DND-41 (cell line): Measurements from ENCODE around the gene GMFB.

ENCODE experiments used
- ATAC-seq: fragments of 200-7000 bp; cut with Tn5 transposase; 3 replicates; pipeline ENCODE4 v1.9.1; 2021; ENCODE audit warnings: low read depth; ENCODE audit not compliant: insufficient read depth
- DNase-seq: peaks from one replicate; pipeline ENCODE4 v3.0.0-alpha.2; 2020
- H2AFZ ChIP-seq: 2 replicates; pipeline ENCODE4 v1.6.0; 2012; ENCODE audit warnings: low read depth, low read length
- H3K27ac ChIP-seq: 2 replicates; pipeline ENCODE4 v1.5.1; 2012; ENCODE audit warnings: low read length, inconsistent platforms
- H3K27me3 ChIP-seq: fragments of 200-600 bp; sonication (generic); 2 replicates; pipeline ENCODE4 v1.6.0; 2012; ENCODE audit warnings: low read length, mild to moderate bottlenecking, inconsistent platforms; ENCODE audit not compliant: insufficient read depth, poor library complexity
- H3K36me3 ChIP-seq: 2 replicates; pipeline ENCODE4 v1.5.1; 2012; ENCODE audit warnings: low read length, inconsistent platforms; ENCODE audit not compliant: insufficient read depth
- H3K4me1 ChIP-seq: 2 replicates; pipeline ENCODE4 v1.5.1; 2012; ENCODE audit warnings: mild to moderate bottlenecking, low read length; ENCODE audit not compliant: insufficient read depth
- H3K4me2 ChIP-seq: 2 replicates; pipeline ENCODE4 v1.6.0; 2012; ENCODE audit warnings: mild to moderate bottlenecking, moderate library complexity, low read length, inconsistent platforms; ENCODE audit not compliant: insufficient read depth
- H3K4me3 ChIP-seq, 2 experiments: fragments of 200-600 bp in 1 of 2; shearing (Covaris generic) in 1 of 2; 2 replicates each; pipeline ENCODE4 v1.5.1; 2012 to 2016; ENCODE audit warnings: inconsistent platforms in 2 of 2, low read length in 2 of 2, mild to moderate bottlenecking in 2 of 2, low read depth in 1 of 2, moderate library complexity in 1 of 2
- H3K79me2 ChIP-seq: 2 replicates; pipeline ENCODE4 v1.6.0; 2012; ENCODE audit warnings: low read length, inconsistent platforms; ENCODE audit not compliant: insufficient read depth
- H3K9ac ChIP-seq: 2 replicates; pipeline ENCODE4 v1.6.0; 2012; ENCODE audit warnings: low read depth, mild to moderate bottlenecking, inconsistent platforms, low read length, moderate library complexity
- H3K9me3 ChIP-seq: 2 replicates; pipeline ENCODE4 v1.5.1; 2012; ENCODE audit warnings: low read length, moderate library complexity, mild to moderate bottlenecking, inconsistent platforms; ENCODE audit not compliant: insufficient read depth, severe bottlenecking
- H4K20me1 ChIP-seq: 2 replicates; pipeline ENCODE4 v1.6.0; 2012; ENCODE audit warnings: low read length; ENCODE audit not compliant: insufficient read depth
- EZH2 ChIP-seq: IDR thresholded peaks from 3 replicates; pipeline ENCODE4 v1.6.1; 2012; ENCODE audit warnings: borderline replicate concordance, low read depth, mild to moderate bottlenecking, moderate library complexity, low read length, inconsistent platforms; ENCODE audit not compliant: severe bottlenecking
- TF ChIP-seq, protein P1 (sequence below): IDR thresholded peaks from 2 replicates; pipeline ENCODE4 v1.5.1; 2012; ENCODE audit warnings: borderline replicate concordance, low read length, moderate library complexity, mild to moderate bottlenecking; ENCODE audit not compliant: poor library complexity, severe bottlenecking; ENCODE audit errors: extremely low read depth

GMFB gene

DNA sequence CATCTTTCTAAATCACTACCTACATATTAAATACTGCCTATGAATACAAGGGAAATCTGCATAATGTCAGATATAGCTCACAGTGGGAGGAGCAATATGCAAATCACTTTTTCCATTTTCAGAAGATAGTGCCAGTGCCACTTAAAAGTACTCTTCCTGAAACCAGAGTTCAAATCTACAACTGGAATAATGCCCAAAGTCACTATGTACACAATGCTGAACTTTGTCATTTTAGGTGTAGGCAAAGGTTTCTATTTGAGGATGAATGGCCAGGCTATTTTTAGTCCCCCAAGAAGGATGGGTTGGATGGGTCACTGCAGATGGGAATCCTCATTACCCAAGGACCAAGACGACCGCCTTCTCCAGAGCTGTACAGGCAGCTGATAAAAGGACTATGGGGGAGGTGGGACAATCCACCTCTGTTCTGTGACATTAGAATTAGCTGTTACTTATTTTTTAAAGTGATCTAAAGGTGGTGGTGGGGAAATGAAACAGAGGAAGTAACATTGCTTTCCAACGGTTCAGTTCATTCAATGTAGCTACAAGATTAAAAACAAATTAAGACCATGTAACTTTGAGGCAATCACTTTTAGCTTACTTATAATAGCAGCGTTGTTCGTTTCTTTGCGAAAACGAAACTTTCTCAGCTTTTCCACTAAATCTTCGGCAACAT lies 5.6 kb downstream of the GMFB start:
- DNase-seq, result no peak
- no peak overlapping the region for H3K4me2 ChIP-seq
- H3K79me2 ChIP-seq, result peaks cover 63% of the 10 kb centered on the region
- no peak for ATAC-seq
- H3K4me1 ChIP-seq, result peaks cover 36% of the 10 kb centered on the region
- H4K20me1 ChIP-seq, result peaks cover 20% of the 10 kb centered on the region
- no peak overlapping the region for H3K9ac ChIP-seq
- no peak overlapping the region for H2AFZ ChIP-seq
- TF ChIP-seq, protein P1, sequence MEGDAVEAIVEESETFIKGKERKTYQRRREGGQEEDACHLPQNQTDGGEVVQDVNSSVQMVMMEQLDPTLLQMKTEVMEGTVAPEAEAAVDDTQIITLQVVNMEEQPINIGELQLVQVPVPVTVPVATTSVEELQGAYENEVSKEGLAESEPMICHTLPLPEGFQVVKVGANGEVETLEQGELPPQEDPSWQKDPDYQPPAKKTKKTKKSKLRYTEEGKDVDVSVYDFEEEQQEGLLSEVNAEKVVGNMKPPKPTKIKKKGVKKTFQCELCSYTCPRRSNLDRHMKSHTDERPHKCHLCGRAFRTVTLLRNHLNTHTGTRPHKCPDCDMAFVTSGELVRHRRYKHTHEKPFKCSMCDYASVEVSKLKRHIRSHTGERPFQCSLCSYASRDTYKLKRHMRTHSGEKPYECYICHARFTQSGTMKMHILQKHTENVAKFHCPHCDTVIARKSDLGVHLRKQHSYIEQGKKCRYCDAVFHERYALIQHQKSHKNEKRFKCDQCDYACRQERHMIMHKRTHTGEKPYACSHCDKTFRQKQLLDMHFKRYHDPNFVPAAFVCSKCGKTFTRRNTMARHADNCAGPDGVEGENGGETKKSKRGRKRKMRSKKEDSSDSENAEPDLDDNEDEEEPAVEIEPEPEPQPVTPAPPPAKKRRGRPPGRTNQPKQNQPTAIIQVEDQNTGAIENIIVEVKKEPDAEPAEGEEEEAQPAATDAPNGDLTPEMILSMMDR, result no peak
- no peak for TF ChIP-seq EZH2
- H3K9me3 ChIP-seq, result no peaks in the 10 kb centered on the region
- no peaks in the 10 kb centered on the region for H3K27me3 ChIP-seq
- H3K27ac ChIP-seq, result no peak overlapping the region
- no peak overlapping the region for H3K4me3 ChIP-seq
- H3K36me3 ChIP-seq, result peaks cover 46% of the 10 kb centered on the region

DNA sequence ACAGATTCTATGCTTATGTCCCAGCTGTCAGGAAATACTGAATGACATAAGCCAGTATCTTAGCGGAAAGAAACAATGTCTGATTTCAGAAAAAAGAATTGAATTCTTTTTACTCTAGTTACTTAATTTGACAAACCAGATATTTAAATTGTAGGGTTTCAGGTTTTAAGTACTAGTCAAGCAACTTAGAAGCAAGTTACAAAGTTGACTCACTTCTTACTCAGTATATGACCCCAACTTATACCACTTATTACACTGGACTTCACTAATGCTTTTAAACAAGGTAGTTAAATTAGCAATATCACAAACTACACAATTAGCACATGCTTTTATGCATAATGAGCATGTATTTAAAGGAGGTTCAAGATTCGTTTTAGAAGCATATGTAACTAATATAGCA lies 7.1 kb downstream of the GMFB start:
- Histone ChIP-seq H4K20me1 (peaks cover 20% of the 10 kb centered on the region), H3K9ac (no peak overlapping the region), H3K27ac (no peak overlapping the region), H3K79me2 (peaks cover 48% of the 10 kb centered on the region), H3K4me3 (no peak overlapping the region), H3K4me1 (peaks cover 21% of the 10 kb centered on the region), H3K4me2 (no peak overlapping the region), H2AFZ (no peak overlapping the region), H3K36me3 (peaks cover 52% of the 10 kb centered on the region), H3K9me3 (no peaks in the 10 kb centered on the region), H3K27me3 (no peaks in the 10 kb centered on the region)
- TF ChIP-seq, protein P1, result no peak
- TF ChIP-seq EZH2, result no peak
- ATAC-seq (no peak), DNase-seq (no peak)

DNA sequence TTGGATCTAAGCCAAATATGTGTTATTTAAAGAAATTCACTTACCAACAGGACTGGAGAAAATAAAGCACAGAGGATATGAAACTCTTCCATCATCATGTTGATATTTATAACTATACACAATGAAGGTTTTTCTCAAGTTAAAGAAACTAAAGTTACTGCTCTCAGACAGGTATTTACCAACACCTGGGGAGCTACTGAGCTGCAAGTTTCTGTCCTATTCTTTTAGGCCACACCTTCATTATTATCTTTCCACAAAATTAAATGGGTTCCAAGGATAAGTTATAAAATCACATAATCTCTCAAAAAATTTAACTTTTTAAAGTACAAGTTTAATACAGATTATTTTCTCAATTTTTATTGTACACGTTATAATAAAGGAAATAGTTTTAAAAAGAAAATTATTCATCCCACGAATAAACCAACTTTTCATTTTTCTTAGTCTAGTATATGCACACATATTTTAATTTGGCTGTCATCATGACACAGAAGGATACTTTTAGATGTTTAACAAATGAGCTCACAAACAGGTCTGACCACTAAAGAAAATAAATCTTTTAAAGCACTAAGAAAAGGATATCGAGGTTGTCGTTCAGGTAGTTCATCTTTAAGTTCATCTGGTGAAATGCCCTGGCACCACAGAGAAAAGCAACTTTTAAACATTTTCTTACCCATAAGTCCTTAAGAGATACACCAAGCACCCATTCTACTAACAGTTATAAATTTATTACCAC lies 7.8 kb downstream of the GMFB start:
- ATAC-seq (no peak), DNase-seq (no peak)
- Histone ChIP-seq H3K4me1 (peaks cover 15% of the 10 kb centered on the region; the same call in 1 of the 2 replicates), H4K20me1 (peaks cover 20% of the 10 kb centered on the region), H3K79me2 (peaks cover 41% of the 10 kb centered on the region), H3K9me3 (no peaks in the 10 kb centered on the region), H3K27ac (no peak overlapping the region), H3K9ac (no peak overlapping the region), H3K4me2 (no peak overlapping the region), H3K27me3 (no peaks in the 10 kb centered on the region), H3K4me3 (no peak overlapping the region), H3K36me3 (peaks cover 56% of the 10 kb centered on the region), H2AFZ (no peak overlapping the region)
- TF ChIP-seq, protein P1, result no peak
- TF ChIP-seq EZH2, result no peak
